C4-2B (cell line): Measurements from ENCODE around the gene DDX42.

Source experiments
- H3K27ac ChIP-seq: fragments of 450-650 bp; 2 replicates; pipeline ENCODE4 v1.5.1; 2017
- ZFX ChIP-seq: fragments of 450-650 bp; IDR thresholded peaks from 2 replicates; pipeline ENCODE4 v1.6.1; 2017
- TF ChIP-seq, protein P1 (sequence below): fragments of 450-650 bp; conservative IDR thresholded peaks from 2 replicates; pipeline ENCODE4 v1.5.1; 2017; ENCODE audit warnings: mild to moderate bottlenecking

DDX42 gene

DNA sequence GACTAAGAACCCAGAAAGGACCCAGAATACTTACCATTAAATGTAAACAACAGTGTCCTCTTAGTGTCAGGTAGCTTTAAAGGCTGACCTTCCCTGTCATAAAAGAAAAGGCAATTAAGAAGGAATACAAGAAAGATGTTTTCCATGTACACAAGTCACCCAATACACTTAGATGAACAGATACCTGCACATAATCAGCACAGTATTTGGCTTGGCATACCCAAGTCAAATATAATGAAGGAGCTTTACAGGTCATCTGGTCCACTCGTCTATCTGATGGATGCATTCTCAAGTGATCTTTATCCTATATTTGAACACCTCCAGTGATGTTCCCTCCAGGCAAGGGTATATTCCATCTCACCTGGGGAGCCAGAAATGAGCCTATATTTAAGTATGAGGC is 21.3 kb upstream of the DDX42 start:
- H3K27ac ChIP-seq = no peak overlapping the region
- no peak for TF ChIP-seq ZFX
- TF ChIP-seq, protein P1, sequence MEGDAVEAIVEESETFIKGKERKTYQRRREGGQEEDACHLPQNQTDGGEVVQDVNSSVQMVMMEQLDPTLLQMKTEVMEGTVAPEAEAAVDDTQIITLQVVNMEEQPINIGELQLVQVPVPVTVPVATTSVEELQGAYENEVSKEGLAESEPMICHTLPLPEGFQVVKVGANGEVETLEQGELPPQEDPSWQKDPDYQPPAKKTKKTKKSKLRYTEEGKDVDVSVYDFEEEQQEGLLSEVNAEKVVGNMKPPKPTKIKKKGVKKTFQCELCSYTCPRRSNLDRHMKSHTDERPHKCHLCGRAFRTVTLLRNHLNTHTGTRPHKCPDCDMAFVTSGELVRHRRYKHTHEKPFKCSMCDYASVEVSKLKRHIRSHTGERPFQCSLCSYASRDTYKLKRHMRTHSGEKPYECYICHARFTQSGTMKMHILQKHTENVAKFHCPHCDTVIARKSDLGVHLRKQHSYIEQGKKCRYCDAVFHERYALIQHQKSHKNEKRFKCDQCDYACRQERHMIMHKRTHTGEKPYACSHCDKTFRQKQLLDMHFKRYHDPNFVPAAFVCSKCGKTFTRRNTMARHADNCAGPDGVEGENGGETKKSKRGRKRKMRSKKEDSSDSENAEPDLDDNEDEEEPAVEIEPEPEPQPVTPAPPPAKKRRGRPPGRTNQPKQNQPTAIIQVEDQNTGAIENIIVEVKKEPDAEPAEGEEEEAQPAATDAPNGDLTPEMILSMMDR = no peak

DNA sequence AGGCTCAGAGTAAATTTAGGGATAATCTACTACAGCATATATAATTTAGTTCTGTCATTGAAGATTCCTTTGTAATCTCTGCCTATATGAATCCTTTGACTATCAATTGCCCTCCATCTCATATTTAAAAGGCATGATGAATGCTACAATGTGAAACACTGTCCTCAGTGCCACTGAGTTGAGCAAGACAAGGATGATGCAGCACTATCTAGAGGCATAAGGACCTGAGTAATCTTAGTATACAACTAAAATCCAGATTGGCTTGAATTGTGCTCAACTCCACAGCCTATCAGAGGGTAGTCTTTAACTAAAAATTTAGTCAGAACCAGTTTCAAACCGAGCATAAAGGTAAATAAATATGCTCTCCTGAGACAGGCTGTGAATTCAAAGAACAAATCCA is 20.8 kb upstream of the DDX42 start:
- TF ChIP-seq, protein P1 = no peak
- TF ChIP-seq ZFX = no peak
- no peak overlapping the region for H3K27ac ChIP-seq

DNA sequence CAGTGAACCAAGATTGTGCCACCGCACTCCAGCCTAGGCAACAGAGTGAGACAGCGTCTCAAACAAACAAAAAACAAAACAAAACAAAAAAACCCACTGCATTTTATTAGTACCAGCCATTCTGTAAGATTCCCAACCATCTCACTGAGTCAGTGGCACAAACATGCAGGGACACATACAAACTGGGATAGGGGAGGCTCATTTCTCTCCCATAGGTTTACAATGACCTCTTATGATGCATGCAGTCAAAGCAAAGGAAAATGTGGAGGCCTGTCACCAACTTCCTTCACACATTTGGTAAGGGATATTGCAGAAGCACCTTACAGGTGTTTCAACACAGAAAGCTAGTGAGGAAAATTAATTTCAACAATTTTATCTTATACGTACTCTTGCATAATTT is 19.9 kb upstream of the DDX42 start:
- TF ChIP-seq, protein P1 = no peak
- no peak for TF ChIP-seq ZFX
- H3K27ac ChIP-seq = no peak overlapping the region

DNA sequence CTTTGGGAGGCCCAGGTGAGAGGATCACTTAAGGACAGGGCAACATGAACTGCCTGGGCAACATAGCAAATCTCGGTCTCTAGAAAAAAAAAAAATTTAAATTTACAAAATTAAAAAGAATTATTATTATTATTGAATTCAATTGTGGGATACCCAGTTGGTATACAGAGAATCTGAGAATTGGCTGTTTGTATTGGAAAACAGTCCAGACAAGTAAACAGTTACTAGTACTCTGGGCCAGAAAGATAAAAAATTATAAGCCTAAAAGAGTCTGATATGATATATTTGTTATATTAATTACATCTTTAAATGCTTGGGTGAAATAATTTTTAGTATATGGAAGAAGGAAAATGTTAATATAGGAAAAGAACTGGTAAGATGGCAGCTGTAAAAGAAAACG is 15.5 kb upstream of the DDX42 start:
- no peak overlapping the region for H3K27ac ChIP-seq
- TF ChIP-seq, protein P1 = no peak
- no peak for TF ChIP-seq ZFX

DNA sequence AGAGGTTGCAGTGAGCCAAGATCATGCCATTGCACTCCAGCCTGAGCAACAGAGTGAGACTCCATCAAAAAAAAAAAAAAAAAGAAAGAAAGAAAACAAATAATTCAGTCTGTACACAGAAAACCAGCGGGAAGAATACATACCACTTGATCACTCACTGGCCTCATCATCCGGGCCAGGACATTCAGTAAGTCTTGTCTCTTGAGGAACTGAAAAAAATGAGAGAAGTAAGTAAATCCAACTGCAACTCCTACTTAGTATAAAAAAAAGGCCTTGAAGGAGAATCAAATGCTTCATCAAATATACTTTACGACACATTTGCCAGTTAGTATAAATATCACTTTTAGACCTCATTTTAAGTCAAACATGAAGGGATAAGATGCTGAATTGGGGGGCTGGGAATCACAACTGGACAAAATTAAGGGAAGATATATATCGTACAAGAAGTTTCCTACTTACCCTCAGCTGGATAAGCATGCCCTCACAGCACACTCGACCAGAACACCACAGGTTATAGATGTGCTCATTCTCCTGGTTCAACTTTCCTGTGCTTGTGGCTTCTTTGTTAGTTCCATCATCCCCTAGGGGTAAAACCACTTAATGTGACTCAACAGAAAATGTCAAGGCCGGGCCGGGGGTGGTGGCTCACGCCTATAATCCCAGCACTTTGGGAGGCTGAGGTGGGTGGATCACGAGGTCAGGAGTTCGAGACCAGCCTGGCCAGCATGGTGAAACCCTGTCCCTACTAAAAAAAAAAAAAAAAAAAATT is 13.0 kb upstream of the DDX42 start:
- TF ChIP-seq, protein P1 = no peak
- TF ChIP-seq ZFX = no peak
- no peak overlapping the region for H3K27ac ChIP-seq

DNA sequence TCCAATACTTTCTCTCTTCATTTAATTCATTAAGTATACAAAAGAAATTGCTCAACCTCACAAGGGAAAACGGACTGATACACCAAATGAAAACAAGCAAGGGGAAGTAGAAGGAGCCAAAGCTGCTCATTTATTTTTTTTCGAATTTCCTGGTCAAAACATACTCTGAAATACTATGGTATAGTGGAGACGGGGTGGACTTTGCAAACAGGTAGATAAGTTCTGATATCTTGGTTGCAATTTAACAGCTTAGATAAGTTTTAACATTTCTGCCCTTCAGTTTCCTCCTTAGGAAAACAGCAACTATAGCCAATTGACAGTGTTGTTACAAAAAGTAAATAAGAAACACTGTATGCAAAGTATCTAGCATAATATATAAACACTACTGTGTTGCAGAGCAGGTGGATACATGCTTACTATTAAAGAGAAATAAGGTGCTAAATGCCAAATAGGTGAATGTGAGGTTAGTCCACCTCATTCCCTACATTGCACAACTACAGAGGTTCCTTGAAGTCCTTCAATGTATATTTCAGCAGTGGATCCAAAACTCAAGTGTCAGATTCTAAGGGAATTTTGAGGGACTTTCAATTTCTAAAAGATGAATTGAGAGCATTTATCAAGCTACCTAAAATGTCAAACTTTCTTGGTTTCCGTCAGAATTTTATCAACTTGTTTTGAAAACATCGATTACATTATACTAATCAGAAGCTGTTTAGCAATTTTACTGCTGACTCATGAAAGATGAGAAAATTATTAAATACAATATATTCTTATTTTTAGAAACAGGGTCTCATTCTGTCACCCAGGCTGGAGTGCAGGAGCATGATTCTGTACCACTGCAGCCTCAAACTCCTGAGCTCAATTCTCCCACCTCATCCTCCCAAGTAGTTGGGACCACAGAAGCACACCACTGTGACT is 11.6 kb upstream of the DDX42 start:
- no peak overlapping the region for H3K27ac ChIP-seq
- TF ChIP-seq, protein P1 = no peak
- TF ChIP-seq ZFX = no peak

DNA sequence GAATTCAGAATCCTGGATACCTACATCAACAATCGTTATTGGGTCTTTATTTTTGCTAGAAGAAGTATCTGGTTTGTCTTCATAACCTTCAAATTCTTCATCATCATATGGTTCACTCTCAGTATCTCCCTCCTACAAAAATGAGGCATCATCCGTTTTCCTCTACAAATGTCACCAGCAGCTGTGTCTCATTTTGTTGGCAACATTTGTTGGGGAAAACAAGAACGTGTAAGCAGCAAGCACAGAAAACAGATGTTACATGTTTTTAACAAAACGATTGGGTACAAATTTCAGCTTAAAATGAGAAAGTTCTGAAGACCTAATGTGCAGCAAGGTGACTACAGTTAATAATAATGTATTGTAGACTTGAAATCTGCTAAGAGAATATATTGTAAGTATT is 9.3 kb upstream of the DDX42 start:
- no peak overlapping the region for H3K27ac ChIP-seq
- TF ChIP-seq, protein P1 = no peak
- TF ChIP-seq ZFX = no peak
